Cardiac septum (tissue), 1 donor: ENCODE data around the gene SIPA1L3. TPM values are rescaled to one million over a fixed set of nuclear protein-coding genes. Genes with fewer than 3 reads are reported as not detected.
A peak's percentile ranks its signal among the peaks of the same experiment; 100 is the strongest.
"Not testable (repeated sequence)": the region's sequence is repeated elsewhere in the genome, so short reads cannot be mapped to it uniquely, and the experiment has no call there.

ENCODE experiments used
- DNase-seq: peaks from one replicate; pipeline ENCODE4 v3.0.0-alpha.2; 2020; ENCODE audit warnings: low spot score
- intact Hi-C: fragments of 100-400 bp; cut with DNase I; formaldehyde crosslinking; loops from one replicate; pipeline ENCODE4 v1.14.0; 2022
- total RNA-seq: library from RNA; stranded (reverse); fragmentation: NEBNext Ultra II Directional; extraction: Animal tissue kit (Norgen Biotek cat#: 25700); gene quantifications from one replicate; pipeline ENCODE4 v1.2.1, GENCODE V29; 2021
- donor health status: DM: no; HTN: no; CAD: no.

Gene SIPA1L3
- total RNA-seq, 1 donor from 2014 or later = 14.0 TPM

- intact Hi-C loops = loop anchor here (2.0 to 5.0 kb wide), 3 partner anchors 97 to 429 kb away; partner anchors contain the start of gene CATSPERG
These were observed 887 bp downstream of the SIPA1L3 start for GRCh38 chr19:37907735-37908455.

GRCh38 chr19:37909661-37910199, 2.7 kb downstream of the SIPA1L3 start:
- DNase-seq = no peak
- intact Hi-C loops = loop anchor here (5.0 kb wide), 1 partner anchor 428 kb away; the partner anchor contains the start of gene CATSPERG

More at GRCh38 chr19:37907735-37908455, 887 bp downstream of the SIPA1L3 start:
- DNase-seq = no peak

- intact Hi-C loops = no loop called here
- no peak for DNase-seq
These were observed 7.9 kb downstream of the SIPA1L3 start for GRCh38 chr19:37914908-37915307.

- DNase-seq = no peak
- intact Hi-C loops = no loop called here
These were observed 13.8 kb downstream of the SIPA1L3 start for GRCh38 chr19:37920591-37921450.

GRCh38 chr19:37924573-37924972, 17.6 kb downstream of the SIPA1L3 start:
- intact Hi-C loops, DNase-seq: not testable (repeated sequence)

GRCh38 chr19:37925212-37925611, 18.2 kb downstream of the SIPA1L3 start:
- no peak for DNase-seq
- intact Hi-C loops = no loop called here

- DNase-seq = no peak
- intact Hi-C loops = no loop called here
These were observed 19.2 kb downstream of the SIPA1L3 start for GRCh38 chr19:37926255-37926654.

- DNase-seq = no peak
- intact Hi-C loops = no loop called here
These were observed 19.7 kb downstream of the SIPA1L3 start for GRCh38 chr19:37926711-37927110.

- no peak for DNase-seq
- intact Hi-C loops = no loop called here
These were observed 21.7 kb downstream of the SIPA1L3 start for GRCh38 chr19:37928527-37929286.

- intact Hi-C loops = no loop called here
- no peak for DNase-seq
These were observed 22.4 kb downstream of the SIPA1L3 start for GRCh38 chr19:37929355-37929923.

- no peak for DNase-seq
- intact Hi-C loops = no loop called here
These were observed 23.4 kb downstream of the SIPA1L3 start for GRCh38 chr19:37930416-37930815.

GRCh38 chr19:37931881-37932655, 25.1 kb downstream of the SIPA1L3 start:
- DNase-seq = peak; percentile 84
- intact Hi-C loops = no loop called here

- intact Hi-C loops = no loop called here
- DNase-seq = no peak
These were observed 26.3 kb downstream of the SIPA1L3 start for GRCh38 chr19:37932985-37933936.

- intact Hi-C loops = no loop called here
These were observed 26.9 kb downstream of the SIPA1L3 start for GRCh38 chr19:37933937-37934358.

GRCh38 chr19:37935341-37935740, 28.3 kb downstream of the SIPA1L3 start:
- no peak for DNase-seq
- intact Hi-C loops = no loop called here

More at GRCh38 chr19:37933937-37934358, 26.9 kb downstream of the SIPA1L3 start:
- DNase-seq = no peak

- intact Hi-C loops = no loop called here
- DNase-seq = no peak
These were observed 29.2 kb downstream of the SIPA1L3 start for GRCh38 chr19:37936166-37936565.

GRCh38 chr19:37936886-37937285, 29.9 kb downstream of the SIPA1L3 start:
- DNase-seq = no peak
- intact Hi-C loops = no loop called here
